Ovary (tissue), 3 donors: Measurements from ENCODE around the gene CDH3.

Experiments
- EP300 ChIP-seq: sonication (generic); formaldehyde crosslinking; IDR thresholded peaks from one replicate; pipeline ENCODE4 v1.6.1; 2017; ENCODE audit warnings: antibody characterized with exemption
- TF ChIP-seq, protein P1 (sequence below), 3 donors: fragments of 450-650 bp in 2 of 3; fragments of 200-600 bp in 1 of 3; IDR thresholded peaks; one replicate each; pipeline versions ENCODE4 v1.5.1 to v1.8.0; 2016 to 2022; ENCODE audit warnings: antibody characterized with exemption in 3 of 3, mild to moderate bottlenecking in 1 of 3
- donor health status: DM: no; HTN: no; CAD: no.

- TF ChIP-seq EP300: no peak
- TF ChIP-seq, protein P1, sequence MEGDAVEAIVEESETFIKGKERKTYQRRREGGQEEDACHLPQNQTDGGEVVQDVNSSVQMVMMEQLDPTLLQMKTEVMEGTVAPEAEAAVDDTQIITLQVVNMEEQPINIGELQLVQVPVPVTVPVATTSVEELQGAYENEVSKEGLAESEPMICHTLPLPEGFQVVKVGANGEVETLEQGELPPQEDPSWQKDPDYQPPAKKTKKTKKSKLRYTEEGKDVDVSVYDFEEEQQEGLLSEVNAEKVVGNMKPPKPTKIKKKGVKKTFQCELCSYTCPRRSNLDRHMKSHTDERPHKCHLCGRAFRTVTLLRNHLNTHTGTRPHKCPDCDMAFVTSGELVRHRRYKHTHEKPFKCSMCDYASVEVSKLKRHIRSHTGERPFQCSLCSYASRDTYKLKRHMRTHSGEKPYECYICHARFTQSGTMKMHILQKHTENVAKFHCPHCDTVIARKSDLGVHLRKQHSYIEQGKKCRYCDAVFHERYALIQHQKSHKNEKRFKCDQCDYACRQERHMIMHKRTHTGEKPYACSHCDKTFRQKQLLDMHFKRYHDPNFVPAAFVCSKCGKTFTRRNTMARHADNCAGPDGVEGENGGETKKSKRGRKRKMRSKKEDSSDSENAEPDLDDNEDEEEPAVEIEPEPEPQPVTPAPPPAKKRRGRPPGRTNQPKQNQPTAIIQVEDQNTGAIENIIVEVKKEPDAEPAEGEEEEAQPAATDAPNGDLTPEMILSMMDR (IDR thresholded peaks at IDR 0.05): no peak
These were observed 50.5 kb downstream of the CDH3 start for GRCh38 chr16:68695575-68695974.
